Upper lobe of left lung (tissue), 4 donors: ENCODE measurements around the gene MAP1LC3C.
A peak's percentile ranks its signal among the peaks of the same experiment; 100 is the strongest.

ENCODE experiments used
- CTCF ChIP-seq, 6 experiments: fragments of 450-650 bp in 4 of 6; fragments of 200-600 bp in 2 of 6; sonication (generic) in 2 of 6; IDR thresholded peaks; one replicate each; pipeline ENCODE4 v1.5.1; 2016 to 2019; ENCODE audit warnings: antibody characterized with exemption in 6 of 6
- EP300 ChIP-seq, 4 donors: sonication (generic); formaldehyde crosslinking; IDR thresholded peaks; one replicate each; pipeline ENCODE4 v1.5.1; 2017; ENCODE audit warnings: antibody characterized with exemption in 4 of 4, control low read depth in 2 of 4
- POLR2A ChIP-seq, 4 donors: fragments of 450-650 bp; IDR thresholded peaks; one replicate each; pipeline ENCODE4 v1.5.1; 2016 to 2017; ENCODE audit warnings: antibody characterized with exemption in 4 of 4, mild to moderate bottlenecking in 2 of 4

GRCh38 chr1:241985787-241986186 is 13.1 kb downstream of the MAP1LC3C start:
- TF ChIP-seq POLR2A (IDR thresholded peaks at IDR 0.05) (no peak), CTCF (IDR thresholded peaks at IDR 0.05) (peak in 4 of 6 experiments; percentile 28 to 34 (median 32)), EP300 (IDR thresholded peaks at IDR 0.05) (no peak)
